ENCODE results near the gene MIAT. TPM values are rescaled to one million over a fixed set of nuclear protein-coding genes. Genes with fewer than 3 reads are reported as not detected.

Gene MIAT
- total and polyA plus RNA-seq, 12 donors = 0.18 to 23.9 (median 3.1) TPM

DNA sequence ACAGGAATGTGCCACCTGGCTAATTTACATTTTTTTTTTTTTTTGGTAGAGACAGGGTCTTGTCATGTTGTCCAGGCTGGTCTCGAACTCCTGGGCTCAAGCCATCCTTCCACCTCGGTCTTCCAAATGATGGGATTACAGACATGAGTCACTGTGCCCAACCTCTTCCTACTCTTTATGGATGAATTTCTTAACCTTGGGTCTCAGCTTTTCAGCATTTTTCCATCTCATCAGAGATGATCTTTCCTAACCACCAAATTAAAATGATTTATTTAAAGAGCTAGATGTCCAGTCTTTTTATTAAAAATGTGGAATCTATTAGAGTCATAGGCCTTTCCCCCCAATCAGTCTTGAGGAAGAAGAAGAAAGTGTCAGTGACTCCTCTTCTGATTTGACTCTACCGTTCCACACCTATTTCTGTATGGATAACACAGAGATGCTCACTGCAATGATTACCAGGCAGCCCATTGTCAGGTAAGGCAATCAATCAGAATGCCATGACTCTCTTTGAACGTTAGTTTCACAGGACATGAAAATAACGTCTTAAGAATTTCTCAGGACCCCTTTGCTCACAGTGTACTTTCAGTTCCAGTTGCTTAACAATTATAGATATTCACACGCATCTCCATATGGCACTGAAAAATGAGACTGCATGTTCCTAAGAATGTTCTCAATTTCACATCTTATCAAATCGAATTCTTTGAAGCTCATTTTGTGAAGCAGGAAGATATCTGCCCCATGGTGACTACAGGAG is 51.0 kb downstream of the MIAT start:
- TF ChIP-seq POLR2A (IDR thresholded peaks at IDR 0.05) = no peak
- TF ChIP-seq, protein P1, sequence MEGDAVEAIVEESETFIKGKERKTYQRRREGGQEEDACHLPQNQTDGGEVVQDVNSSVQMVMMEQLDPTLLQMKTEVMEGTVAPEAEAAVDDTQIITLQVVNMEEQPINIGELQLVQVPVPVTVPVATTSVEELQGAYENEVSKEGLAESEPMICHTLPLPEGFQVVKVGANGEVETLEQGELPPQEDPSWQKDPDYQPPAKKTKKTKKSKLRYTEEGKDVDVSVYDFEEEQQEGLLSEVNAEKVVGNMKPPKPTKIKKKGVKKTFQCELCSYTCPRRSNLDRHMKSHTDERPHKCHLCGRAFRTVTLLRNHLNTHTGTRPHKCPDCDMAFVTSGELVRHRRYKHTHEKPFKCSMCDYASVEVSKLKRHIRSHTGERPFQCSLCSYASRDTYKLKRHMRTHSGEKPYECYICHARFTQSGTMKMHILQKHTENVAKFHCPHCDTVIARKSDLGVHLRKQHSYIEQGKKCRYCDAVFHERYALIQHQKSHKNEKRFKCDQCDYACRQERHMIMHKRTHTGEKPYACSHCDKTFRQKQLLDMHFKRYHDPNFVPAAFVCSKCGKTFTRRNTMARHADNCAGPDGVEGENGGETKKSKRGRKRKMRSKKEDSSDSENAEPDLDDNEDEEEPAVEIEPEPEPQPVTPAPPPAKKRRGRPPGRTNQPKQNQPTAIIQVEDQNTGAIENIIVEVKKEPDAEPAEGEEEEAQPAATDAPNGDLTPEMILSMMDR (IDR thresholded peaks at IDR 0.05) = no peak
- Histone ChIP-seq H3K36me3 (replicated peaks in 1 of 2) (no peaks in the 10 kb centered on the region), H3K4me3 (no peak overlapping the region), H3K9me3 (replicated peaks in 1 of 3) (no peaks in the 10 kb centered on the region), H3K4me1 (replicated peaks in 1 of 2) (no peaks in the 10 kb centered on the region), H3K27ac (no peak overlapping the region), H3K27me3 (no peaks in the 10 kb centered on the region)
- DNase-seq = no peak
- WGBS, 4 donors = 74 to 81% (median 76%) methylated on average over 7 of the region's 7 CpGs
- intact Hi-C loops (cut with DNase I) = no loop called here

DNA sequence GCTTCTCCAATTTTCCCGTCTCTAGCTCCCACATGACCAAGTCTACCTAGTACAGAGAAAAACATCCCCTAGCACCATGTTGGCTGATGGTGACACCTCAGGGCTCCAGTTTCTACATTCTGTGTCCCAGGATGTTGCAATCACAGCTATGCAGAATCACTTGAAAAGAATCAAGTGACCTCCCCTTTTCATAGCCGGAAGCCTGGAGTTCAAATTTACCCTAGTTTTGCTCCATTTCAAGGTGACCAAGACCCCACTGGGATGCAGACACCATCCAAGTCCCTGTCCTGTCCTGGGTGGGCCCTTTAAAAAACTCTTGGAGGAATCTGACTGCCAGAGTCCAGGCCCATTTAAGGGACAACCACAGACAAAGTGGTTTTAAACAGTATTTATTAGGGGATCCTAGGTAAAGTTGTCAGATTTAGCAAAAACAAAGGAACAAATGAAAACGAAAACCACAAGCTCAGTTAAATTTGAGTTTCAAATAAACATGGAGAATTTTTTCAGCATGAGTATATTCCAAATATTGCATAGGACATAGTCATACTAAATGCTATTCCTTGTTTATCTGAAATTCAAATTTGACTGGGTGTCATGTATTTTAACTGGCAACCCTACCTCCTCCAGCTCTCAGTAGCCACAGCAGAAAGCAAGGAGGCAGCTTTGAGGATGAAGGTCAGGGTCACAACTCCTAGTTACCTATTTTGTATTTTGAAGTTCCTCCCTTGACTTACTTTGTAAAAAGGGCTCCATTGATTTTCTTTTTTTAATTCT is 52.4 kb downstream of the MIAT start:
- whole genome bisulfite sequencing, 4 donors = 89 to 97% (median 93%) methylated on average over 3 of the region's 3 CpGs

DNA sequence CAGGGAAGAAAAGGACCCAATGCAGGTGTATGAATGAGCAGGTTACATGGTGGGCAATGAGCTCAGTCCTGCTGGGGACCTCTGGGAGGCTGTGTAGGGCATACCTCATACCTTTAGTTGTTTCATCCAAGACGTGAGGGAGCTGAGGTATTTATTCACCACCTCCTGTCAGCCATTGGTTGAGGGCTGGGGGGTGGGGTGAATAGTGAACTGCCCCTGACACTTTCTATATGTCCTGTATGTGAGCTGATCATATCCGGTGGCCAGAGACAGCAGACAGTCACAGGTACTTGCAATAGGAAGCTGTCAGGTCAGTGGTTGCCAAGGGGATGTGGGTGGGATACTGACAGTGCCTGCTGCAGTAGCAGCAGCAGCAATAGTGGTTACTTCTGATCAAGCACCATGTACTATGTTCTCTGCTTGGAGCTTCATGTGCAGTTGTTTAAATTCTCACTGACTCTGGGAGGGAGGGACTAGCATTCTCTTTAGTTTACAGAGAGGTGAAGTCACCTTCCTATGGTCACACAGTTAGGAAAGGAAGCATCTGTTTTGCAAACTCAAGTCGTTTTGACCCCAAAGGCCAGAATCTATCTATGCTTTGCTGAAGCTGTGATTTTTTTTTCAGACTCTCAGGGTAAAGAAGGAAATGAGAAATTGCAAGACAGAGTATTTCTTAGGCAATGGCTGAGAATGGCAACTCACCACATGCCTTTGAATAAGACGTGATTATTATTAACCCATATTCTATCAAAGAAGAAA is 54.0 kb downstream of the MIAT start:
- H3K4me3 ChIP-seq = no peak overlapping the region
- no peak for TF ChIP-seq POLR2A (IDR thresholded peaks at IDR 0.05)
- TF ChIP-seq, protein P1 (IDR thresholded peaks at IDR 0.05) = no peak
- no peak overlapping the region for H3K27ac ChIP-seq
- 67 to 71% (median 69%) methylated on average over 4 of the region's 4 CpGs for WGBS, 4 donors
- H3K4me1 ChIP-seq (replicated peaks in 1 of 2) = no peaks in the 10 kb centered on the region
- H3K27me3 ChIP-seq = no peaks in the 10 kb centered on the region
- H3K9me3 ChIP-seq (replicated peaks in 1 of 3) = no peaks in the 10 kb centered on the region
- no peak for DNase-seq
- H3K36me3 ChIP-seq (replicated peaks in 1 of 2) = no peaks in the 10 kb centered on the region
- intact Hi-C loops (cut with DNase I) = no loop called here

More for the DNA sequence above, 52.4 kb downstream of the MIAT start:
- Histone ChIP-seq H3K9me3 (replicated peaks in 1 of 3) (no peaks in the 10 kb centered on the region), H3K27me3 (no peaks in the 10 kb centered on the region), H3K4me3 (no peak overlapping the region), H3K4me1 (replicated peaks in 1 of 2) (no peaks in the 10 kb centered on the region), H3K36me3 (replicated peaks in 1 of 2) (no peaks in the 10 kb centered on the region), H3K27ac (no peak overlapping the region)
- TF ChIP-seq POLR2A (IDR thresholded peaks at IDR 0.05) = no peak
- TF ChIP-seq, protein P1 (IDR thresholded peaks at IDR 0.05) = no peak
- no peak for DNase-seq
- intact Hi-C loops (cut with DNase I) = no loop called here

DNA sequence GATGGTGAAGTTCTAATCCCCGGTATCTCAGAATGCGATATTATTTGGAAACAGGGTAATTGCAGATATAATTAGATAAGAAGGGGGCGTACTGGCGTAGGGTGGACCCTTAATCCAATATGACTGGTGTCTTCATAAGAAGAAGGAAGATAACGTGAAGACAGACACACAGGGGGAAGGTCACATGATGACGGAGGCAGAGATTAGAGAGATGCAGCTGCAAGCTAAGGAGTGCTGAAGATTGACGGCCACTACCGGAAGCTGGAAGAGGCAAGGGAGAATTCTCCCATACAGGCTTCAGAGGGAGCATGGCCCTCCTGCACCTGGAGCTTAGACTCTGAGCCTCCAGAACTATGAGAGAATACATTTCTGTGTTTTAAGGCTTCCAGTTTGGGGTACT is 54.8 kb downstream of the MIAT start:
- TF ChIP-seq, protein P1 (IDR thresholded peaks at IDR 0.05) = no peak
- no peak for TF ChIP-seq POLR2A (IDR thresholded peaks at IDR 0.05)
- 73 to 90% (median 81%) methylated on average over 8 of the region's 8 CpGs for WGBS, 4 donors
- intact Hi-C loops (cut with DNase I) = no loop called here
- no peaks in the 10 kb centered on the region for H3K27me3 ChIP-seq
- H3K27ac ChIP-seq = no peak overlapping the region
- no peaks in the 10 kb centered on the region for H3K9me3 ChIP-seq (replicated peaks in 1 of 3)
- H3K4me3 ChIP-seq = no peak overlapping the region
- H3K4me1 ChIP-seq (replicated peaks in 1 of 2) = no peaks in the 10 kb centered on the region
- no peaks in the 10 kb centered on the region for H3K36me3 ChIP-seq (replicated peaks in 1 of 2)
- no peak for DNase-seq

All from adrenal gland (tissue), 12 donors.